Measurements from ENCODE around the gene GUCY1A2.

Gene GUCY1A2

GRCh38 chr11:107017104-107017432 is 1.2 kb downstream of the GUCY1A2 start:
- no peak for TF ChIP-seq ZNF274 (IDR thresholded peaks at IDR 0.05; ENCODE audit: low read depth, low read length)
- H3K4me3 ChIP-seq (ENCODE audit: low read length): no peak overlapping the region

GRCh38 chr11:107014871-107015270 is 3.4 kb downstream of the GUCY1A2 start:
- TF ChIP-seq ZNF274 (IDR thresholded peaks at IDR 0.05; ENCODE audit: low read depth, low read length): no peak
- no peak overlapping the region for H3K4me3 ChIP-seq (ENCODE audit: low read length)

GRCh38 chr11:107011977-107012376 is 6.3 kb downstream of the GUCY1A2 start:
- no peak for TF ChIP-seq ZNF274 (IDR thresholded peaks at IDR 0.05; ENCODE audit: low read depth, low read length)
- H3K4me3 ChIP-seq (ENCODE audit: low read length): no peak overlapping the region

GRCh38 chr11:107009190-107009589 is 9.1 kb downstream of the GUCY1A2 start:
- TF ChIP-seq ZNF274 (IDR thresholded peaks at IDR 0.05; ENCODE audit: low read depth, low read length): no peak

GRCh38 chr11:107006076-107006833 is 12.0 kb downstream of the GUCY1A2 start:
- TF ChIP-seq ZNF274 (IDR thresholded peaks at IDR 0.05; ENCODE audit: low read depth, low read length): no peak
- H3K4me3 ChIP-seq (ENCODE audit: low read length): no peak overlapping the region

More at GRCh38 chr11:107009190-107009589, 9.1 kb downstream of the GUCY1A2 start:
- no peak overlapping the region for H3K4me3 ChIP-seq (ENCODE audit: low read length)

- TF ChIP-seq ZNF274 (IDR thresholded peaks at IDR 0.05; ENCODE audit: low read depth, low read length): no peak
- H3K4me3 ChIP-seq (ENCODE audit: low read length): no peak overlapping the region
These were observed 19.1 kb downstream of the GUCY1A2 start for GRCh38 chr11:106999196-106999595.

GRCh38 chr11:106998916-106999188 is 19.4 kb downstream of the GUCY1A2 start:
- TF ChIP-seq ZNF274 (IDR thresholded peaks at IDR 0.05; ENCODE audit: low read depth, low read length): no peak
- H3K4me3 ChIP-seq (ENCODE audit: low read length): no peak overlapping the region

GRCh38 chr11:106998116-106998915 is 20.0 kb downstream of the GUCY1A2 start:
- no peak for TF ChIP-seq ZNF274 (IDR thresholded peaks at IDR 0.05; ENCODE audit: low read depth, low read length)
- H3K4me3 ChIP-seq (ENCODE audit: low read length): no peak overlapping the region

GRCh38 chr11:106997227-106997626 is 21.0 kb downstream of the GUCY1A2 start:
- no peak overlapping the region for H3K4me3 ChIP-seq (ENCODE audit: low read length)
- no peak for TF ChIP-seq ZNF274 (IDR thresholded peaks at IDR 0.05; ENCODE audit: low read depth, low read length)

GRCh38 chr11:106996691-106997090 is 21.6 kb downstream of the GUCY1A2 start:
- no peak overlapping the region for H3K4me3 ChIP-seq (ENCODE audit: low read length)
- TF ChIP-seq ZNF274 (IDR thresholded peaks at IDR 0.05; ENCODE audit: low read depth, low read length): no peak

- no peak overlapping the region for H3K4me3 ChIP-seq (ENCODE audit: low read length)
- TF ChIP-seq ZNF274 (IDR thresholded peaks at IDR 0.05; ENCODE audit: low read depth, low read length): no peak
These were observed 27.9 kb downstream of the GUCY1A2 start for GRCh38 chr11:106990331-106990730.

- H3K4me3 ChIP-seq (ENCODE audit: low read length): no peak overlapping the region
These were observed 29.2 kb downstream of the GUCY1A2 start for GRCh38 chr11:106989078-106989455.

GRCh38 chr11:106988151-106989077 is 29.9 kb downstream of the GUCY1A2 start:
- no peak for TF ChIP-seq ZNF274 (IDR thresholded peaks at IDR 0.05; ENCODE audit: low read depth, low read length)
- no peak overlapping the region for H3K4me3 ChIP-seq (ENCODE audit: low read length)

More at GRCh38 chr11:106989078-106989455, 29.2 kb downstream of the GUCY1A2 start:
- no peak for TF ChIP-seq ZNF274 (IDR thresholded peaks at IDR 0.05; ENCODE audit: low read depth, low read length)

- H3K4me3 ChIP-seq (ENCODE audit: low read length): no peak overlapping the region
- TF ChIP-seq ZNF274 (IDR thresholded peaks at IDR 0.05; ENCODE audit: low read depth, low read length): no peak
These were observed 31.6 kb downstream of the GUCY1A2 start for GRCh38 chr11:106986673-106987072.
